Endothelial cell of umbilical vein (primary cell): ENCODE data around the gene HMMR. TPM values are rescaled to one million over a fixed set of nuclear protein-coding genes. Genes with fewer than 3 reads are reported as not detected.

Experiments
- BruUV-seq: library from RNA; stranded (reverse); fragments of 400-500 nt; replicated peaks from 2 replicates; lab custom pipeline; 2021; lab: Mats Ljungman, UMichigan
- CTCF ChIA-PET: fragments of 300-600, 350-600 bp; sonication (Branson Sonifier 250); formaldehyde crosslinking; loops from one replicate; lab custom pipeline; 2021; ENCODE audit warnings: antibody characterized with exemption, inconsistent platforms; lab: Charles Lee
- POLR2A ChIA-PET: fragments of 300-600, 350-600 bp; sonication (Branson Sonifier 250); formaldehyde crosslinking; loops from one replicate; lab custom pipeline; 2021; ENCODE audit warnings: antibody characterized with exemption, inconsistent platforms; lab: Charles Lee
- DNase-seq: peaks from one replicate; pipeline ENCODE4 v3.0.0-alpha.2; 2011; ENCODE audit warnings: low read depth, low spot score
- FAIRE-seq: peaks from 2 replicates; lab custom pipeline; 2011; peaks lifted over from hg19 to GRCh38; lab: Jason Lieb, UNC
- H2AFZ ChIP-seq: 2 replicates; pipeline ENCODE4 v1.6.0; 2012; ENCODE audit warnings: low read depth, low read length, control low read depth, inconsistent platforms
- H3K27ac ChIP-seq: 2 replicates; pipeline ENCODE4 v1.5.1; 2011; ENCODE audit warnings: low read depth, mild to moderate bottlenecking, control low read depth, low read length, moderate library complexity; ENCODE audit not compliant: insufficient read depth
- H3K27me3 ChIP-seq, 2 experiments: 2 replicates each; pipeline versions ENCODE4 v1.6.0 to v1.6.1; 2011; ENCODE audit warnings: low read length in 2 of 2, mixed read lengths in 1 of 2; ENCODE audit not compliant: control insufficient read depth in 2 of 2, insufficient read depth in 2 of 2
- H3K36me3 ChIP-seq, 2 experiments: 2 replicates in 1 of 2; 3 replicates in 1 of 2; pipeline ENCODE4 v1.5.1; 2011; ENCODE audit warnings: low read length in 2 of 2, mild to moderate bottlenecking in 1 of 2, moderate library complexity in 1 of 2; ENCODE audit not compliant: control insufficient read depth in 2 of 2, insufficient read depth in 2 of 2; ENCODE audit errors: extremely low read depth in 1 of 2
- H3K4me1 ChIP-seq: 3 replicates; pipeline ENCODE4 v1.5.1; 2011; ENCODE audit warnings: mild to moderate bottlenecking, low read length; ENCODE audit not compliant: control insufficient read depth, insufficient read depth; ENCODE audit errors: extremely low read depth
- H3K4me2 ChIP-seq: 2 replicates; pipeline ENCODE4 v1.6.1; 2011; ENCODE audit warnings: low read length, control low read depth, mixed read lengths; ENCODE audit not compliant: insufficient read depth
- H3K4me3 ChIP-seq, 3 experiments: fragments of 200-600 bp in 1 of 3; sonication (generic), shearing (Covaris generic) in 1 of 3; replicated peaks in 1 of 3; 2 replicates each; pipeline ENCODE4 v1.5.1; 2011 to 2016; ENCODE audit warnings: control low read depth in 3 of 3, low read length in 3 of 3, mild to moderate bottlenecking in 2 of 3, inconsistent platforms in 1 of 3, low read depth in 1 of 3, moderate library complexity in 1 of 3; ENCODE audit not compliant: insufficient read depth in 1 of 3
- H3K79me2 ChIP-seq: 2 replicates; pipeline ENCODE4 v1.6.0; 2012; ENCODE audit warnings: low read length, inconsistent platforms; ENCODE audit not compliant: control insufficient read depth, insufficient read depth
- H3K9ac ChIP-seq: replicated peaks from 2 replicates; pipeline ENCODE3; 2011; ENCODE audit warnings: low read length, control low read depth; ENCODE audit not compliant: insufficient read depth; ENCODE audit errors: extremely low read depth
- H3K9me1 ChIP-seq: replicated peaks from 3 replicates; pipeline ENCODE4 v1.6.0; 2011; ENCODE audit warnings: mild to moderate bottlenecking, low read length; ENCODE audit not compliant: control insufficient read depth, insufficient read depth; ENCODE audit errors: extremely low read depth
- H3K9me3 ChIP-seq: replicated peaks from 2 replicates; pipeline ENCODE4 v1.5.1; 2012; ENCODE audit warnings: low read length, inconsistent platforms; ENCODE audit not compliant: control insufficient read depth, insufficient read depth
- H4K20me1 ChIP-seq: replicated peaks from 2 replicates; pipeline ENCODE3; 2011; ENCODE audit warnings: mild to moderate bottlenecking, low read length; ENCODE audit not compliant: control insufficient read depth, insufficient read depth; ENCODE audit errors: extremely low read depth
- CTCF ChIP-seq, 2 donors: IDR thresholded peaks; 1 replicate in 1 of 2; 2 replicates in 1 of 2; pipeline ENCODE4 v1.5.1; 2011; ENCODE audit warnings: low read length in 2 of 2, mild to moderate bottlenecking in 2 of 2, moderate library complexity in 2 of 2, control low read depth in 1 of 2, inconsistent platforms in 1 of 2, low read depth in 1 of 2; ENCODE audit not compliant: insufficient read depth in 1 of 2; ENCODE audit errors: extremely low read depth in 1 of 2
- FOS ChIP-seq: IDR thresholded peaks from 2 replicates; pipeline ENCODE4 v1.6.1; 2011; ENCODE audit warnings: mild to moderate bottlenecking, low read length, moderate library complexity, borderline replicate concordance; ENCODE audit not compliant: insufficient read depth
- JUN ChIP-seq: IDR thresholded peaks from 2 replicates; pipeline ENCODE4 v1.6.1; 2011; ENCODE audit warnings: borderline replicate concordance, low read depth; ENCODE audit not compliant: insufficient read length, insufficient read depth
- dilution Hi-C: fragments of 300-500 bp; cut with MboI; formaldehyde crosslinking; loops from one replicate; pipeline ENCODE4 v1.15.0; 2019; ENCODE audit warnings: low sequenced_read_pairs; ENCODE audit not compliant: extremely low pct_ligation_motif_present
- intact Hi-C: fragments of 100-400 bp; cut with micrococcal nuclease; formaldehyde crosslinking; loops from one replicate; pipeline ENCODE4 v1.10.0; 2022
- polyA plus RNA-seq, 4 experiments: library from polyadenylated mRNA; depleted of rRNA in 3 of 4; stranded (reverse) in 3 of 4; unstranded in 1 of 4; fragments of >200 nt; gene quantifications; 2 replicates each; pipeline versions ENCODE4 v1.2.1 to v1.2.3, GENCODE V29; 2011 to 2012; ENCODE audit warnings: missing spikeins in 1 of 4
- total RNA-seq: library from RNA; stranded (reverse); gene quantifications from 2 replicates; pipeline ENCODE4 v1.2.3, GENCODE V29; 2021

The HMMR gene
- total and polyA plus RNA-seq, 2 donors (not counting 3 experiments of a cell fraction or from before 2014, with no cell fraction given) = 5.5 to 31.0 TPM

- CTCF ChIA-PET = interaction anchor here (1.0 kb wide), 1 partner anchor 100 kb away, joined by 3 read pairs; no protein-coding TSS in a partner anchor
- Histone ChIP-seq H3K79me2 (peaks cover 77% of the 10 kb centered on the region), H4K20me1 (peaks cover 7% of the 10 kb centered on the region), H3K9me3 (no peaks in the 10 kb centered on the region), H2AFZ (no peak overlapping the region), H3K9ac (peak overlapping the region; percentile 27), H3K36me3 (peaks cover 7 to 19% of the 10 kb centered on the region in 2 experiments), H3K4me3 (peak overlapping the region in 2 of 3 experiments; percentile 10 to 28), H3K27ac (peak overlapping the region; percentile 14), H3K4me2 (peak overlapping the region; percentile 97), H3K4me1 (peaks cover 30% of the 10 kb centered on the region), H3K27me3 (no peaks in the 10 kb centered on the region), H3K9me1 (no peaks in the 10 kb centered on the region)
- TF ChIP-seq FOS (no peak), CTCF (IDR thresholded peaks at IDR 0.05; ENCODE audit: extremely low read depth in 1 of 2, insufficient read depth in 1 of 2, low read depth in 1 of 2, low read length in 2 of 2) (no peak), JUN (no peak)
- FAIRE-seq (no peak), DNase-seq (no peak)
- dilution Hi-C loops (no loop called here), intact Hi-C loops (loop anchor here (2.0 to 5.0 kb wide), 2 partner anchors 358 to 694 kb away; no protein-coding TSS in a partner anchor)
- BruUV-seq = no TSS peak
- POLR2A ChIA-PET = interaction anchor here (1.4 to 1.6 kb wide), 2 partner anchors 48 to 64 kb away, joined by 3 to 8 read pairs; partner anchors contain the start of genes HMMR and NUDCD2
These were observed 48.3 kb downstream of the HMMR start for GRCh38 chr5:163508753-163509152.
